NCI-H526 (cell line): Measurements from ENCODE around the gene IL11RA.
A peak's percentile ranks its signal among the peaks of the same experiment; 100 is the strongest.

Experiments
- DNase-seq, 2 experiments: peaks; one replicate each; lab custom pipeline; 2025; lab: John Stamatoyannopoulos, UW

The IL11RA gene

GRCh38 chr9:34654323-34655051 lies 2.5 kb downstream of the IL11RA start:
- DNase-seq, result peak in 1 of 2 experiments; percentile 25

GRCh38 chr9:34655394-34655793 lies 3.4 kb downstream of the IL11RA start:
- no peak for DNase-seq

GRCh38 chr9:34656992-34657391 lies 5.0 kb downstream of the IL11RA start:
- DNase-seq, result no peak

- no peak for DNase-seq
Measured at GRCh38 chr9:34658461-34658860, 6.5 kb downstream of the IL11RA start.

DNA sequence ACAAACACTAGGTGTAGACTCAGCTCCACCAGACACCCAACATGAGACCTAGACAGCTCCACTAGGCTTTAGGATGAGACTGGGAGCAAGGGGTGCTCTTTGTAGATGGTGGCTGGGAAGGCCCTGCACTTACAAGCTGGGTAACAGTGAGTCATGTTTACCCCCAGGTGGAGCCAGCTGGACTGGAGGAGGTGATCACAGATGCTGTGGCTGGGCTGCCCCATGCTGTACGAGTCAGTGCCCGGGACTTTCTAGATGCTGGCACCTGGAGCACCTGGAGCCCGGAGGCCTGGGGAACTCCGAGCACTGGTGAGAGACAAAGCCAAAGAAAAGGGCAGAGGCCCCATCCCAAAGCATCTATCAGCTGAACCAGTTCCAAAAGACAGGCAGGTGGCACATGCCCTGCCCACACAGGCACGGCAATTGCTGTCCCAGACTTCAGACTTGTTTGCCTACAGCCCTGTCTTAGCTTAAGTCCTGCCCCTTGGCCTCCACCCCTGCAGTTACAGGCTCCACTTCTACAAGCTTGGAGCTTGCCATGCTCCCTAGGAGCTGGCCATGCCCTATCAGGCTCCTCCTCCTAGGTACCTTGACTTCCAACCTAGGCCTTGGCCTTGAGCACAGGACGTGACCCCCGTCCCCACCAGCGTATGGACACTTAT lies 7.7 kb downstream of the IL11RA start:
- no peak for DNase-seq

DNA sequence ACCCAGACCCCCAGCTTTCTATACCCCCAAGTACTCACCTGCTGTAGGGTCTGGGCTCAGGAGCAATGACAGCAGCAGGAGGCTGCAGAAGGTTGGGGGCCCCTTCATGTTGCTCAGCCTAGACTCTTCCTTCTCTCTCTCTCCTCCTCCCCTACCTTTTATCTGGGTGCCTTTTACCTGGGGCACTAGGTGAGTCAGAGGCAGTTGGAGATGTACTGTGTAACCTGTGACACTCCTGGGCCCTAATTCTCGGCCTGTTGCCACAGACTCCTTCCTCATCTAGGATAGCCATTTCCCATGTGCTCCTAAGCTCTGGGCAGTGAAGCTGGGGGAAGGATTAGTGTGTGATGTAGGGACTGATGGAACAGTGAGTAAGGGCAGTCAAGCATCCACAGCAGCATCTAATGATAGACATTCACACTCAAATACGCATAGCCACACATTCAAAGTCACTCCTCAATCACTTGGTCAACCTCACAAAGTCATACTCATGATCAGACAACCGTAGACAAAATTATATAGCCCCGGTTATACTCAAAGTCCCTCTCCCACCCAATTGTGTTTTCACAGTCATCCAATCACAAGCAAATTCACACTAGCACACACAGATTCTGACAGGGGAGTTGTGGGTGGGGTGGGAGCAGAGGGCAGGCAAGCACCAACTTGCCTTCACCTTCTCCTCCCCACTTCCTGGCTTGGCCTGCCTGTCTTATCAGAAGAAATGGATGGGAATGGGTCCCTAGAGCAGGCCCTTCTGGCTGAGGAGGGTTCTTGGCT lies 10.7 kb downstream of the IL11RA start, which contains the start of gene CCL27:
Gene CCL27, minus strand, starts transcription at position 132 of the 777 bp plus-strand sequence. Its CDS starts 24 bp downstream, at position 108.
- no peak for DNase-seq

- DNase-seq, result no peak
Measured at GRCh38 chr9:34663303-34663605, 11.3 kb downstream of the IL11RA start.

DNA sequence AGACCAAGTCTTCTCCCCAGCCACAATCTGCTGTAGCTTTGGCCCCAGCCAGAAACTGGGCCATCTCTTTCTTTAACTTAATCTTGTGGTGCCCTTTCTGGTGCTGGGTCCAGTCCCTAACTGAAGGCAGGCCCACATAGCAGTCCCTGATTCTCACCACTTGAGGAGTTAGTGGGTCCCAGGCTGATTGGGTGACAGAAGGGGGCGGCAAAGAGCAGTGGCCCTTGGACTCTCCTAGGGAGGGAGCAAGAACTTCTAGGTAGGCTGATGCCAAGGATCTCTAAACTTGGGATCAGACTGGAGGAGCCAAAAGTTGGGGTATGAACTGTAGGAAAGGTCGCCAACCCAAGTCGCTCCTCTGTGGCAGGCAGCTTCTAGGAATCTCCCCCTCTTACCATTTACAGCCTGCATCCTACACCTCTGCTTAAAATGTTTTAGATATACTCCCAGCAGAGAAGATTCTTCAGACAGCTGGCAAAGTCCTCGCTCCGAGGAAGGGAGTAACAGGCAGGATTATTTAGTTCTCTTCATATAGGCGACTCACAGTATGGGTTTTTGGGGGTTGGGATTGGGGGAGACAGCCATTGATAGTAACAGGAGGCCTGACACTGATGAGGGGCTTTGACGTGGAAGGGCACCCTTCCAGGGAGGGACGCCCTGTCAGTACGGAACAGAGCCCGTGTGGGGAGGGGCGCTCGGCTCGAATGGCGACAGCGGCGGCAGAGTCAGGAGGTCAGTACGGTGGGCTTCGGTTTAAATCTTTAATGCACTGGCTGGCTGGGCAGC lies 12.5 kb downstream of the IL11RA start:
- peak; percentile 56 to 82 for DNase-seq

DNA sequence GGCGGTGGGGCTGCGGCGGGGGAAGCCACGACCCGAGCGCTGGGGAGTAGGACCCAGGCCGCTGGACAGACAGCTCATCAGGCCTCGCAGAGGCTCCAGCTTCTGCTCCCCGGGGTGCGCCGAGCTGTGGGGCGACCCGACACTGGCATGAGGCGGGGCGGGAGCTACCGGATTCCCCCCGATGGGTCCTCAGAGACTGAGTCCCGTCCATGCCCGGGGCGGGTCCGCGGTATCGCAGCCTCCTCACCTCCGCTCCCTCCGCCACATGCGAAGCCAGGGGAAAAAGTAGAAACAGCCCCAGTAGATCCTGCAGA lies 13.0 kb downstream of the IL11RA start:
- no peak for DNase-seq

DNA sequence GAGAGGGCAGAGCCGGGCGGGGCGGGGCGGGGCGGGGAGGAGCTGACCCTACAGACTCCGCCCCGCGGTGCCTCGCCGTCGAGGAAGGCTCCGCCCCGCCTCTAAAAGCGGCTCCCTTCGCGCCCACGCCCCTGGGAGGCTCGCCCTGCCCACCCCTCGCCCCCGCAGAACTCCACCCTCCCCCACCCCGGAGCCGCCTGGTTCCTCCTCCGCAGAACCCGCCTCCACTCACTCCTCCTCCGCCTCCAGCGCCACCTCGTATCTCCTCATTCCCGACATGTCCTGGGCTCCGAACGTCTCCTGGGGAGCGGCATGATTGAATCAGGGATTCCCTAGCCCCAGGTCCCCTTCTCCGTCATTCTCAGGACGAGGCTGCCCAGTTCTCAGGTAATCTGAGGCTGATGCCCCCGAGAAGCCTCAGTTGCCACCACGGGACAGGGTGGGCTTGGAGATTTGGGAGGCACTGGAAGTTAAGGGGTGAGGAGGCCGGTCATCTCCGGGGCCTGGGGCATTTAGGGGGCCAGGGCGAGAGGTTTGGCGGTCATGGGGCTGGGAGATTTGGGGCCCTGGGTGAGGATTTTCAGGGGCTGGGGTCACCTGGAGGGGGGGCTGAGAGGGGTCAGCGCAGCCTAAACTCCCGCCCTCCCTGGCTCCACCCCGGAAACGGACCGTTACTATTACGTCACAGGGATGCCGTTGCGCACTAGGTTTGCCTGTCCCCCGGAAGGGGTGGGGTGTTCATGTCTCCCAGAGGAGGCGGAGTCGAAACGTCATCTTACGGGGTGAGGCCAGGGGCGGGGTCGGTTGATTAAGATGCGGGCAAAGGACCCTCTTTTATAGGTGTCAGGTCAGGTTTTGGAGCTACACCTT lies 13.6 kb downstream of the IL11RA start:
- peak; percentile 76 to 96 for DNase-seq

- DNase-seq, result no peak
Measured at GRCh38 chr9:34669809-34670562, 18.0 kb downstream of the IL11RA start.

- DNase-seq, result no peak
Measured at GRCh38 chr9:34671307-34671706, 19.3 kb downstream of the IL11RA start.

GRCh38 chr9:34674440-34674839 lies 22.5 kb downstream of the IL11RA start:
- no peak for DNase-seq

GRCh38 chr9:34675048-34675714 lies 23.2 kb downstream of the IL11RA start:
- peak; percentile 60 to 91 for DNase-seq

DNA sequence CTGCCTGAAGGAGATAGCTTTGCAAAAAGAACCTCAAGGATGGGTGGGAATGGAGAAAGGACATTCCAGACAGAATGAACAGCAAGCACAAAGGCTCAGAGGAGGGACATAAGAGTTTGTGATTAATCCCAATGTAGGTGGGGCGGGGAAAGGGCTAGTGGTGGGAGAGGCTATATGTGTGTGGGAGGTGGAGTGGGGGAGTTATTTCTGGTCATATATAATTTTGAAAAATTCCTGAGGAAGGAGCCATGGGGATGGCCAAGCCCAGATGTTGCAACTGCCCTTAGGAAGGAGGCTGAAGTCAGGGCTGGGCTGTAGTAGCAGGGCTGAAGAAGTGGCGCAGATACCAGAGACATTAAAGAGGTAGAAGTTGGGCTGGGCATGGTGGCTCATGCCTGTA lies 23.9 kb downstream of the IL11RA start:
- no peak for DNase-seq

- no peak for DNase-seq
Measured at GRCh38 chr9:34684145-34684544, 32.2 kb downstream of the IL11RA start.

- DNase-seq, result no peak
Measured at GRCh38 chr9:34684816-34685215, 32.8 kb downstream of the IL11RA start.

- no peak for DNase-seq
Measured at GRCh38 chr9:34685591-34685990, 33.6 kb downstream of the IL11RA start.

DNA sequence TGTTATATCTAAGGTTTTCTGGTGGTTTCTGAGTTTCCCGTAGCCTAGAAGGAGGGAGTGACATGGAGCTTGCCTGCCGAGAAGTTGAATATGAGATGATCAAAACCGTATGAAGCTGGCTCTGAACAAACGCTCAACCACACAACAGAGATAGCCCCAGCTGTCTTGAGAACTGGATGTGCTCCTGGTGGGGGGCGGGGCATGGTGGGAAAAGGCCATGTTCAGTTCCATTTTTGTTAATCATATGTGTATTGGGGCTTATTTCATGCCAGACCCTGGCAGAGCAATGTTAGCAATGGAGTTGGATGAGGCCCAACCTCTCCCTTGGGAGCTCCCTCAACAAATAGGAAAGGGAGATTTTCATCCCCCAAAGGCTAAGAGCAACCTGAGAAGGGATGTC lies 34.2 kb downstream of the IL11RA start:
- DNase-seq, result no peak

DNA sequence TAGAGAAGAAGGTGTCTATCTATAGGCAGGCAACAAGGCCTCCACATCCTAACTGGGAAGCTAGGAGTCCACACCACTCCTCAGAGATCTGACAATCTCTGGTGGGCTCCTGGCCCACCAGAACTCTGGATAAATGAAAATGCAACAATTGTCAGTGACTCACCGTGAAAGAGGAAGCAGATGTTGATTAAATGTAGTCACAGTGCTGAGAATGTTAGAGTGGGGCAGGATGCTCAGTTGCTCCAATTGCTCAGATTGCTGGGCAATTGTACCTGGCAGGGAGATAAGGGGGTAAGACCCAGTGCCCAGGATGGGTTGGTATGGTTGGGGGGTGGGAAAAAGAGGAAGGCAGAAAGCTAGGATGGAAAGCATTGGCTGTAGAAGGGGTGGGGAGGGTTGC lies 34.7 kb downstream of the IL11RA start:
- no peak for DNase-seq
